Neural progenitor cell (in vitro differentiated cells): ENCODE measurements around the gene DNAH10. TPM values are rescaled to one million over a fixed set of nuclear protein-coding genes. Genes with fewer than 3 reads are reported as not detected.
"Not testable (repeated sequence)": the region's sequence is repeated elsewhere in the genome, so short reads cannot be mapped to it uniquely, and the experiment has no call there.

ENCODE experiments used
- DNase-seq: peaks from one replicate; pipeline ENCODE4 v3.0.0-alpha.2; 2016; ENCODE audit warnings: low spot score
- H2AFZ ChIP-seq: fragments of 200-600 bp; sonication (generic); replicated peaks from 2 replicates; pipeline ENCODE4 v1.6.1; 2016; ENCODE audit warnings: antibody characterized with exemption
- H3F3A ChIP-seq: fragments of 200-600 bp; sonication (generic); 2 replicates; pipeline ENCODE4 v1.6.1; 2016; ENCODE audit warnings: antibody characterized with exemption, low read depth
- H3K27ac ChIP-seq: fragments of 200-600 bp; sonication (generic); 2 replicates; pipeline ENCODE4 v1.5.1; 2016; ENCODE audit warnings: mild to moderate bottlenecking
- H3K27me3 ChIP-seq: fragments of 200-600 bp; sonication (generic); 2 replicates; pipeline ENCODE4 v1.6.1; 2016; ENCODE audit warnings: mild to moderate bottlenecking, moderate library complexity
- H3K36me3 ChIP-seq: fragments of 200-600 bp; sonication (generic); 2 replicates; pipeline ENCODE4 v1.5.1; 2016
- H3K4me1 ChIP-seq: fragments of 200-600 bp; sonication (generic); 2 replicates; pipeline ENCODE4 v1.6.1; 2016; ENCODE audit warnings: mixed run types
- H3K4me2 ChIP-seq: fragments of 200-600 bp; sonication (generic); 2 replicates; pipeline ENCODE4 v1.6.1; 2016
- H3K4me3 ChIP-seq: fragments of 200-600 bp; sonication (generic); 2 replicates; pipeline ENCODE4 v1.5.1; 2016
- H3K79me2 ChIP-seq: fragments of 200-600 bp; sonication (generic); 2 replicates; pipeline ENCODE4 v1.6.1; 2016; ENCODE audit warnings: low read depth
- H3K9ac ChIP-seq: fragments of 200-600 bp; sonication (generic); 2 replicates; pipeline ENCODE4 v1.6.1; 2016
- H3K9me3 ChIP-seq: fragments of 200-600 bp; sonication (generic); 2 replicates; pipeline ENCODE4 v1.5.1; 2016; ENCODE audit warnings: low read depth
- H4K20me1 ChIP-seq: fragments of 200-600 bp; sonication (generic); 2 replicates; pipeline ENCODE4 v1.6.1; 2016; ENCODE audit warnings: low read depth
- H3K27ac Mint-ChIP-seq: 3 replicates; pipeline ENCODE4 v1.8.0; 2021; ENCODE audit warnings: mixed read lengths
- H3K27me3 Mint-ChIP-seq: 2 replicates; pipeline ENCODE4 v1.8.0; 2022; ENCODE audit warnings: low read depth, mild to moderate bottlenecking, inconsistent platforms, moderate library complexity, mixed read lengths; ENCODE audit not compliant: insufficient read depth
- H3K36me3 Mint-ChIP-seq: 3 replicates; pipeline ENCODE4 v1.8.0; 2021; ENCODE audit warnings: mixed read lengths
- H3K4me1 Mint-ChIP-seq: 3 replicates; pipeline ENCODE4 v1.8.0; 2021; ENCODE audit warnings: mixed read lengths
- H3K4me3 Mint-ChIP-seq: 3 replicates; pipeline ENCODE4 v1.8.0; 2021; ENCODE audit warnings: mild to moderate bottlenecking, moderate library complexity, mixed read lengths
- H3K9me3 Mint-ChIP-seq: 3 replicates; pipeline ENCODE4 v1.8.0; 2020; ENCODE audit warnings: mixed read lengths
- CTCF ChIP-seq: fragments of 200-600 bp; sonication (generic); IDR thresholded peaks from 2 replicates; pipeline ENCODE4 v1.5.1; 2017; ENCODE audit warnings: antibody characterized with exemption, mild to moderate bottlenecking
- EZH2 ChIP-seq: fragments of 200-600 bp; sonication (generic); IDR thresholded peaks from 2 replicates; pipeline ENCODE4 v1.6.1; 2017; ENCODE audit warnings: antibody characterized with exemption, mild to moderate bottlenecking, moderate library complexity
- EZH2phosphoT487 ChIP-seq: fragments of 200-600 bp; sonication (generic); IDR thresholded peaks from 2 replicates; pipeline ENCODE4 v1.6.1; 2017; ENCODE audit warnings: antibody characterized with exemption
- total RNA-seq: library from RNA; depleted of rRNA; stranded (reverse); fragments of >200 nt; gene quantifications from 2 replicates; pipeline ENCODE4 v1.2.3, GENCODE V29; 2015; ENCODE audit warnings: low replicate concordance

Gene DNAH10
- total RNA-seq, 1 donor from 2014 or later = 0.26 TPM

GRCh38 chr12:123908884-123909725, 147.0 kb downstream of the DNAH10 start:
- DNase-seq = no peak
- peaks cover 23% of the 10 kb centered on the region for H3F3A ChIP-seq
- H3K36me3 Mint-ChIP-seq = peaks cover 10% of the 10 kb centered on the region
- no peak overlapping the region for H3K9ac ChIP-seq
- peaks cover 13% of the 10 kb centered on the region for H3K9me3 Mint-ChIP-seq
- peaks cover 27% of the 10 kb centered on the region for H3K4me1 Mint-ChIP-seq
- no peaks in the 10 kb centered on the region for H4K20me1 ChIP-seq
- H2AFZ ChIP-seq = no peak overlapping the region
- no peaks in the 10 kb centered on the region for H3K9me3 ChIP-seq
- no peaks in the 10 kb centered on the region for H3K79me2 ChIP-seq
- no peak overlapping the region for H3K27ac ChIP-seq
- H3K27ac Mint-ChIP-seq = no peak overlapping the region
- H3K4me3 Mint-ChIP-seq = no peak overlapping the region
- H3K27me3 Mint-ChIP-seq = peaks cover 14% of the 10 kb centered on the region
- no peak overlapping the region for H3K4me2 ChIP-seq
- H3K4me1 ChIP-seq = peaks cover 3% of the 10 kb centered on the region
- H3K4me3 ChIP-seq = no peak overlapping the region
- H3K27me3 ChIP-seq = no peaks in the 10 kb centered on the region
- no peaks in the 10 kb centered on the region for H3K36me3 ChIP-seq
- TF ChIP-seq EZH2 = no peak
- TF ChIP-seq EZH2phosphoT487 = no peak
- no peak for TF ChIP-seq CTCF

DNA sequence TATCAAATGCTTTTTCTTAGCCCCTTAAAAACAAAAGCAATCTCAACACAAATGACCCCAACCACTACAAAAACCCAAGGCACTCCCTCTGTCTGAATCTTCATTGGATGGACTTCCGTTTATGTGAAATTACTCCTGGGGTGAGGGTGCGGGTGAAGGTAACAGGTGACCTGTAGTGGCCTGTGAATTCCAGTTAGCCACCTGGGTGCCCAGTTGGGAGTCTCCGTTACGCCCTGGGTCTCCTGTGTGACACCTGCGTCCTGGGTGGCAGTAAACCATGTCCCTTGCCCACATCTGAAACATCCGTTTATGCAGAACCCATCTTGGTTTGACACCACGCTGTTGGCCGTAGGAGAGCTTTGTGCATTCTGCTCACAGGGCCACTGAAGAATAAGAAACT, 148.0 kb downstream of the DNAH10 start:
- Histone ChIP-seq H3K36me3 (no peaks in the 10 kb centered on the region), H3K27me3 (no peaks in the 10 kb centered on the region), H4K20me1 (no peaks in the 10 kb centered on the region), H3K4me2 (no peak overlapping the region), H3K4me3 (no peak overlapping the region), H3K27ac (no peak overlapping the region), H3K9me3 (no peaks in the 10 kb centered on the region), H2AFZ (no peak overlapping the region), H3K9ac (no peak overlapping the region), H3K4me1 (peaks cover 3% of the 10 kb centered on the region), H3F3A (peaks cover 23% of the 10 kb centered on the region), H3K79me2 (no peaks in the 10 kb centered on the region)
- Mint-ChIP-seq H3K4me3 (no peak overlapping the region), H3K9me3 (peaks cover 13% of the 10 kb centered on the region), H3K27ac (no peak overlapping the region), H3K27me3 (peaks cover 13% of the 10 kb centered on the region), H3K36me3 (peaks cover 10% of the 10 kb centered on the region), H3K4me1 (peaks cover 27% of the 10 kb centered on the region)
- DNase-seq = no peak
- TF ChIP-seq EZH2phosphoT487 = no peak
- TF ChIP-seq EZH2 = no peak
- TF ChIP-seq CTCF = no peak

DNA sequence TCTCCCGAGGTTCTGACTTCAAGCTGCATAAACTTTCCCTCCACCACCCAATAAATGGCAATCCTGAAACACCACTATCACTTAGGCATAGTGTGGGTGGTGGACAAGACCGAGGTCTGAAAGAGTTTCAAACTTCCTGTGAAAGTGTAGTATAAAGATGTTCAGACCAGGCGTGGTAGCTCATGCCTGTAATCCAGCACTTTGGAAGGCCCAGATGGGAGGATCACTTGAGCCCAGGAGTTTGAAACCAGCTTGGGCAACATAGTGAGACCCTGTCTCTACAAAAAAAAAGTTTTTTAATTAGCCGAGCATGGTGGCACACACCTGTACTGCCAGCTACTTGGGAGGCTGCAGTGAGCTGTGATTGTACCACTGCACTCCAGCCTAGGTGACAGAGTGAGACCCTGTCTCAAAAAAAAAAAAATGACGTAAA, 148.7 kb downstream of the DNAH10 start:
- H3F3A ChIP-seq = peaks cover 23% of the 10 kb centered on the region
- H3K79me2 ChIP-seq = no peaks in the 10 kb centered on the region
- Mint-ChIP-seq H3K27ac (peak overlapping the region; percentile 54), H3K4me3 (peak overlapping the region; percentile 72), H3K27me3 (peaks cover 14% of the 10 kb centered on the region), H3K4me1 (peaks cover 28% of the 10 kb centered on the region), H3K9me3 (peaks cover 13% of the 10 kb centered on the region), H3K36me3 (peaks cover 10% of the 10 kb centered on the region)
- TF ChIP-seq CTCF (no peak), EZH2 (no peak), EZH2phosphoT487 (no peak)
- H3K4me2 ChIP-seq = no peak overlapping the region
- H3K27me3 ChIP-seq = peaks cover 1% of the 10 kb centered on the region
- no peak overlapping the region for H3K27ac ChIP-seq
- H3K9ac ChIP-seq = no peak overlapping the region
- peak; percentile 4 for DNase-seq
- H3K4me3 ChIP-seq = no peak overlapping the region
- H3K36me3 ChIP-seq = no peaks in the 10 kb centered on the region
- peaks cover 3% of the 10 kb centered on the region for H3K4me1 ChIP-seq
- no peak overlapping the region for H2AFZ ChIP-seq
- no peaks in the 10 kb centered on the region for H4K20me1 ChIP-seq
- H3K9me3 ChIP-seq = no peaks in the 10 kb centered on the region

DNA sequence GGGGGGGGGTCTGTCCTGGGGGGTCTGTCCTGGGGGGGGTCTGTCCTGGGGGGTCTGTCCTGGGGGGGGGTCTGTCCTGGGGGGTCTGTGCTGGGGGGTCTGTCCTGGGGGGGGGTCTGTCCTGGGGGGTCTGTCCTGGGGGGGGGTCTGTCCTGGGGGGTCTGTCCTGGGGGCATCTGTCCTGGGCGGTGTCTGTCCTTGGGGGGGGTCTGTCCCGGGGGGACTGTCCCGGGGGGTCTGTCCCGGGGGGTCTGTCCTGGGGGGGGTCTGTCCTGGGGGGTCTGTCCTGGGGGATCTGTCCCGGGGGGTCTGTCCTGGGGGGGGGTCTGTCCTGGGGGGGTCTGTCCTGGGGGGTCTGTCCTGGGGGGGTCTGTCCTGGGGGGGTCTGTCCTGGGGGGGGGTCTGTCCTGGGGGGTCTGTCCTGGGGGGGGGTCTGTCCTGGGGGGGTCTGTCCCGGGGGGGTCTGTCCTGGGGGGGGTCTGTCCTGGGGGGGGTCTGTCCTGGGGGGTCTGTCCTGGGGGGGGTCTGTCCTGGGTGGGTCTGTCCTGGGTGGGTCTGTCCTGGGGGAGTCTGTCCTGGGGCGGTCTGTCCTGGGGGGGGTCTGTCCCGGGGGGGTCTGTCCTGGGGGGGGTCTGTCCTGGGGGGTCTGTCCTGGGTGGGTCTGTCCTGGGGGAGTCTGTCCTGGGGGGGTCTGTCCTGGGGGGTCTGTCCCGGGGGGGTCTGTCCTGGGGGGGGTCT, 149.7 kb downstream of the DNAH10 start:
- H3K9me3 Mint-ChIP-seq = peaks cover 13% of the 10 kb centered on the region
- H3F3A ChIP-seq = peaks cover 23% of the 10 kb centered on the region
- H3K27ac Mint-ChIP-seq, H3K27me3 ChIP-seq, H3K9me3 ChIP-seq, H3K4me3 ChIP-seq, H3K4me1 ChIP-seq, H3K79me2 ChIP-seq, DNase-seq, H2AFZ ChIP-seq, H3K27ac ChIP-seq, H3K4me2 ChIP-seq, H3K4me3 Mint-ChIP-seq, H4K20me1 ChIP-seq, H3K9ac ChIP-seq, H3K36me3 ChIP-seq: not testable (repeated sequence)
- H3K36me3 Mint-ChIP-seq = peaks cover 10% of the 10 kb centered on the region
- peaks cover 16% of the 10 kb centered on the region for H3K27me3 Mint-ChIP-seq
- peaks cover 25% of the 10 kb centered on the region for H3K4me1 Mint-ChIP-seq
